Activated CD4-positive, alpha-beta T cell treated with anti-CD3 and anti-CD28 coated beads, Interleukin-2, Interleukin-6, amounts not matched to agents 100 ng/mL and 50 ng/mL, durations not matched to agents 16 hours and 8 hours (primary cell): ENCODE data around the gene HDAC4.

Experiments
- DNase-seq: peaks from one replicate; pipeline ENCODE4 v3.0.0-alpha.2; 2020

The HDAC4 gene

DNA sequence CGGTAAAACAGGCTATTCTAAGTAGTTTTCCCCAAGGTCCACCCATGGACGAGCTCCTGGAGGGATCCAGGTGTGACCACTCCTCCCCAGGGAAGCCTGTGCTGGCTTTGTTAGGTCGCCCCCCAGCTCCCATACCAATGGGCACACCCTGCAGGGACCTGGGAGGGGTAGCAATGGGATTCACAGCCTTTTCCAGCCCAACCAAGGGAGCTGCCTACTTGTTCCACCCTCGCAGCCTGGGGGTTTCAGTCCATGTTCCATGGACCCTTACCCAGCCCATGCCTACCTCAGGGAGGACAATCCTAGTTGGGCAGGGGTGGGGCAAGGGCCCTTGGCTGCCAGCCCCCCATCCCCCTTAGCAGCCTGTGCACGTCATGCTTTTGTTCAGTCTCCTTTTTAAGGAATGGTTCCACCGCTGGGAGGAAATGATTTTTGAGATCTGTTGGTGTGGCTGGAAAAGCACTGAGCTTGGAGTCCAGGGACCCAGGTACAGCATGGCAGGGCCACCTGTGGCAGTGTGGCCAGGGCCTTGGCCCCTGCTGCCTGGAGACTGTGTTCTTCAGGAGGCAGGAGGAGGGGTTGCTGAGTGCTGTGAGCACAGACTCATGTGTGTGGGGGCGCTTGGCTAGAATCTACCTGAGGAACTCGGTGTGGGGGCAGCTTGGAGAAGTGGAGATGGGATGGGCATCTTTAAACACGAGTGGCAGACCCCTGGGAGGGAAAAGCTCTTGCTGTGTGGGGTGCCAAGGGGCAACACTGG lies 386.2 kb downstream of the HDAC4 start:
- DNase-seq = no peak

DNA sequence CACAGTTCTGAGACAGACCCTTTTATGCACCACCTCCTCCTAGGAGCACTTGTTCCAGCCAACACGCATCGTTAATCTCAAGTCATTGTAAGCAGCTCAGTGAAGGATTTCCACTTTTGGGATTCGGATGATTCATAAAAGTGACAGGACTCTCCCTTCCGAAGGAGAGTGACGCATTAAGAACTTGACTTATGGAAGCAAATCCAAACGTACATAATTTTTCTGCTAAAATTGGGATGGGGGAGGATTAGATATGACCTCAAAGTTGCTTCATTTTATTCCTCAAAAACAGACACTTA lies 387.2 kb downstream of the HDAC4 start:
- DNase-seq = no peak

DNA sequence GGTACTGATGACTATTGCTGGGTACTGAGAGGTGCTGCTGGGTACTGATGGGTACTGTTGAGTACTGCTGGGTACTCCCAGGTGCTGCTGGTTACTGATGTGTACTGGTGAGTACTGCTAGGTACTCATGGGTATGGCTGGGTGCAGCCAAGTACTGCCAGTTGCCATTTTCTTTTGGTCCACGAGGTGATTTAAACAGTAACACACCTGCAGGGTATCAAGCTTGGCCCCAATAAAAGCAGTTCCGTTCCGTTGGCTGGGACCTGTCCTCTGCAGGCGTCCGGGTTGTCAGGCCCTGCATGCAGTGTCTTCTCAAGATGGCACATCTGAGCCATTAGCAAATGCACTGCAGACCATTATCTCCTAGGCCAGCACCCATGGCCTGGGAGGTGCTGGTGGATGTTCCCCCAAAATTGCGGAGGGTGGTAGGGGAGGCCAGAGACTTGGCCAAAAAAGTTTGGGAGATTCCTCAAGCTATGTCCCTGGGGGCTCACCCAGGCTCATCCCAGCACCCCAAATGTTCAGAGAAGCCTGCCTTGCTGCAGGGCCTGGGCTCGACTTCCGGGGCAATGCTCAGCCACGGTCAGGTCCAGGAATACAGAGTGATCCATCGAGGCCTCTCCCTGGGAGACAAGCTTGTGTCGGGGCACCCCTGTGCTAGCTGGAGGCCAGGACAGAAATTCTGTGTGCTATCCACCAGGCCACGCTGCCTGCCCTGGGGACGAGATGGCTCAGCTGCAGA lies 387.7 kb downstream of the HDAC4 start:
- DNase-seq = no peak

DNA sequence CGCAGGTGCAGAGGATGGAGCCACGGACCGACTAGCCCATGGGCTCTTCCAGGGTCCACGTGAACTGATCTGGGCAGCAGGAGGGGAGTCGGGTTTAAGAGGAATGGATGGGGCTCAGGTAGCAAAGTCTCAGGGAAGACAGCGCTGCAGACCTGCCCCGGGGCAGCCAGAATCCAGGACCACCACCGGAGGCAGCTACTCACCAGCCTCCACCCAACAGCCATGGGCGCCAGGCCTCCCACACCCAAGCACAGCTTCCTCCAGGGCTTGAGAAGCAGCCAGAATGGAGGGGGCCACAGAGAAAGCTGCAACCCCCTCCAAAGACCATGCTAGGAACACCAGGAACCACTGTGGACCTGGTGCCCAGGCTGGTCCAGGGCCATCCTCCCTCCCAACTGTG lies 388.6 kb downstream of the HDAC4 start:
- no peak for DNase-seq

DNA sequence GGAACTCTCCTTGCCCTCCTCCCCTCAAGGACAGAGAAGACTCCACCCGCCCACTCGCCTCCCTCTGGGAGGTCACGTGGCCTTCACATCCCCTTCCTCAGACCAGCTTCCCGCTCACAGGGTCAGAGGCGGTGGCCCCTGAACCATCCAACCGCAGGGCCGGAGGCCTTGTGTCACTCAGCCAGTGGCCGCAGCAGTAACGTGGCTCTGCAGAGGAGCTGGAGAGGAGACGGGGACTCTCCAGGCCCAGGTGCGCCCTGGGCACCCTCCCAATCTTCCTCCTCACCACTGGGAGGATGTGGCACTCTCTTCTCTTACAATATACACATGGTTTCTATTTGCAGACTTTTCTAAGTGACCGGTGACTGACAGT lies 391.2 kb downstream of the HDAC4 start:
- DNase-seq = no peak

- DNase-seq = no peak
These were observed 391.9 kb downstream of the HDAC4 start for GRCh38 chr2:239008677-239009588.

- DNase-seq = no peak
These were observed 392.8 kb downstream of the HDAC4 start for GRCh38 chr2:239008004-239008403.

DNA sequence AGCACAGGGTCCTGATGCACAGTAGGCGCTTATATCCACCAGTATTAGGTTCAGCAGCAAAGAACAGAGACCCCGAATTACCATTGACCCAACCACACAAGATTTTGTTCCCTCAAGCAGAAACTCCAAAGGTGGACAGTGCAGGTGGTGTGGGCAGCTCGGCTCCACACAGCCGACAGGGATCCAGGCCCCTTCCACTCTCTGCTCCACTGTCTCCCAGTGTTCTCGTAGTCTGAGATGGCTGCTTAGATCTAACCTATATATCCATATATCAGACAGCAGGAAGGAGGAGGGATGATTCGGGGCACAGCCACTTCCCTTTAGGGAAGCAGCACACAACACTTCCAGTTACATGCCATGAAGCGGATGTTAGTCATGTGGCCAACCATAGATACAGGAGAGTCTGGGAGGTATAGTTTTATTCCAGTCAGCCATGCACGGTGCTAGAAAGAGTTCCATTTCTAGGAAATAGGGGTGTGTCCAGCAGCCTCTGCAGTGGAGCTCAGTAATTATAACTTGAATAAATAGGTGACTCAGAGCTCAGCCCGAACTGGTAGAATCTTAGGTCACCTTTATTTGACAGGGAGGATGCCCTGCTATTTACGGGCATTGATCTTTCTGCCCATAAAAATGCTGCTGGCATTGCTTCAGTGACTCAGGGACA lies 394.1 kb downstream of the HDAC4 start:
- no peak for DNase-seq

DNA sequence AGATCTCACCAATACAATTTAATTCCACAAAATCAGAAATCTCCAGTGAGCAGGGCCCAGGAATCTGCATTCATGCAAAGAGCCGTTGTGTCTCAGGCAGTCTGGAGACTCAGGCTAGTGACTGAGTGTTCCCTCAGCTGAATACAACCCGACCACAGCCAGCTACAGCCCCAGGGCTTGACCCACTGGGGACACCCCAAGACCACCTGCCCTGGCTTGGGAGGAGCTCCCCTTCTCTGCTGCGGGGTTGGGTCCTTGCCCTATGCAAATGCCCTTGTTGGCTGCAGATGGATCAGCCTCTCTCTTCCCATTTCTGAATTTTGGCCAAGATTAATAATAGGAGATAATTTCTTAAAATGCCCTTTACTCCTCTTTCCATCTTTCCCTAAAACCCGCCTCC lies 395.2 kb downstream of the HDAC4 start:
- DNase-seq = no peak

DNA sequence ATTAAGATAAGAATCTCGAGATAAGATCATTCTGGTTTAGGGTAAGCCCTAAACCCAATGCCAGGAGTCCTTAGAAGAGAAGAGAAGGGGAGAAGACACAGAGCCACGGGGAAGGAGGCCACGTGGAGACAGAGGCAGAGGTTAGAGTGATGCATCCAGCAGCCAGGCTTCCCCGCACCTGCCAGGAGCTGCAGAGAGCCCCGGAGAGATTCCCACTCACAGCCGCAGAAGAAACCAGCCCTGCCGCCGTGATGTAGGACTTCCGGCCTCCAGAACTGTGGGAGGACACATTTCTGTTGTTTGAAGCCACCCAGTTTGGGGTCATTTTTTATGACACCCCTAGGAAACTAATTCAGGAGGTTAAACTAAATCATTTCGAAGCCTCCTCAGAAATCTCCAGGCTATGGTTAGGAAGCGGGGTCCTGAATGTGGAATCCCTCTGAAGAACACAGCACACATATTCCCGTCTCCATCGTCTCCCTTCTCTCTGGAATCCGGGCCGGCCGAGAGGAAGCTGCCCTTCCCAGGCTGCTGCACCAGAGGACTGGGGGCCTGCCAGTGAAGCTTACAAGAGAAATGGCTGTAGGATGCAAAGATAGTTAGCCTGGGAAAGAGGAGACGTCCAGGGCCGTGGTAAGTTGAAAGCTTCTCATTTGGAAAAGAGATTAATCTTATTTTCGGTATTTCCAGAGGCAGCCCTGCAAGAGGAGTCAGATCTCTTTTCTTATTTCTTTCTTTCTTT lies 396.4 kb downstream of the HDAC4 start:
- DNase-seq = no peak

GRCh38 chr2:239003624-239004273 lies 397.1 kb downstream of the HDAC4 start:
- DNase-seq = no peak

- no peak for DNase-seq
These were observed 397.7 kb downstream of the HDAC4 start for GRCh38 chr2:239002954-239003623.

- no peak for DNase-seq
These were observed 398.2 kb downstream of the HDAC4 start for GRCh38 chr2:239002591-239002953.

GRCh38 chr2:239001794-239002193 lies 399.0 kb downstream of the HDAC4 start:
- no peak for DNase-seq

- no peak for DNase-seq
These were observed 400.2 kb downstream of the HDAC4 start for GRCh38 chr2:239000500-239001073.

- no peak for DNase-seq
These were observed 400.7 kb downstream of the HDAC4 start for GRCh38 chr2:239000089-239000488.

DNA sequence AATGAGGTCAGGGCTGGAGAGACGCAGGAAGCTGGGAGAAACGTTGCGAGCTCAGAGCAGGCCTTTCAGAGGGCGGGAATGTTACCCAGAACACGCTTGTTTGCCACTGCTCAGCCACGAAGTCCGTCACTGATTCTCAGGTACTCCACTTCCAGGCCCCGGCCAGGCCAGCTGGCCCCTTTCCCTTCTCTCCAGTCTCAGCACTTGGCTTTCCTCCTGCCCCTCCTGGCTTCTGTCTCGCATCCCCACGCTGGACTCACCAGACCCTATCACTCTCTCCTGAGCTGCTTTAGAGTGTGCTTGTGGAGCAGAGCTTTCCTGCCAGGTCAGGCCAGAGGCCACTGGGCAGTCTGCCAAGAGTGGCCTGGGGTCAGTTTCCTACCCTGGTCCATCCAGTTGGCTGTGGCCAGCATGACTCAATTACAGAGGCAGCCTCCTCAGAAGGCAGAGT lies 401.5 kb downstream of the HDAC4 start:
- no peak for DNase-seq

GRCh38 chr2:238998801-238999200 lies 402.0 kb downstream of the HDAC4 start:
- no peak for DNase-seq
